HUDEP-2 (cell line): ENCODE data around the gene TBC1D20.

ENCODE experiments used
- DNase-seq, 76 experiments: peaks; one replicate each; lab custom pipeline; 2025; ENCODE audit not compliant: unreplicated experiment in 76 of 76; lab: John Stamatoyannopoulos, UW

TBC1D20 gene

DNA sequence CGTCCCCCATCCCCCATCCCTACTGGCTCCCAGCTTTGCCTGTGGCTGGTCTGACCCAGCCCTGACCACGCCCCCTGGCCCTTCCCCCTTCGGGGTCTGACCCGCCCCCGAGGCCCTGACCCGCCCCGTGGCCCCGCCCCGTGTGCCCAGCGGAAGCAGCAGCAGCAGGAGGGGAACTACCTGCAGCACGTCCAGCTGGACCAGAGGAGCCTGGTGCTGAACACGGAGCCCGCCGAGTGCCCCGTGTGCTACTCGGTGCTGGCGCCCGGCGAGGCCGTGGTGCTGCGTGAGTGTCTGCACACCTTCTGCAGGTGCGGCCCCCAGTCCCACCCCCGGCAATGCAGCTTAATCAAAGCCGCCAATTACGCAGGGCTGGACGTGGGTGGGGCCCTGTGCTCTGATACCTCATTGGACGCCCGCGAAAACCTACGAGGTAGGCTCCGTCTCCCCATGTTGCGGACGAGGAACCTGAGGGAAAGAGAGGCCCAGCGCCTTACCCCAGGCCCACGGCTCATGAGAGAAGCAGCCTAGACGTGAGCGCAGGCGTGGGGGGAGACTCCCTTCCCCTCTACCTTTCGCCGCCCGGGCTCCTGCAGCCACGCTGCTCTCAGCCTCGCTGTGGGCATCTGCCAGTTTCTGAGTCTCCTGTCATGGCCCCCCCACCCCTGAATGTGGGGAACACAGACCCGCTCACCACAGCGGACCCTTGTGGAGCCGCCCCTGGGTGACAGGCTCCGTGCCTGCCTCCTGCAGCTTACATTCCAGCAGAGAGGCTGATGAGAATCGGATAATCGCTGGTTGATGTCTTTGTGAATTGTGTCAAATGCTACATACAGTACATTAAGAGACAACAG is 41.4 kb downstream of the TBC1D20 start:
- peak in 30 of 76 experiments; percentile 7 to 48 (median 26) for DNase-seq

DNA sequence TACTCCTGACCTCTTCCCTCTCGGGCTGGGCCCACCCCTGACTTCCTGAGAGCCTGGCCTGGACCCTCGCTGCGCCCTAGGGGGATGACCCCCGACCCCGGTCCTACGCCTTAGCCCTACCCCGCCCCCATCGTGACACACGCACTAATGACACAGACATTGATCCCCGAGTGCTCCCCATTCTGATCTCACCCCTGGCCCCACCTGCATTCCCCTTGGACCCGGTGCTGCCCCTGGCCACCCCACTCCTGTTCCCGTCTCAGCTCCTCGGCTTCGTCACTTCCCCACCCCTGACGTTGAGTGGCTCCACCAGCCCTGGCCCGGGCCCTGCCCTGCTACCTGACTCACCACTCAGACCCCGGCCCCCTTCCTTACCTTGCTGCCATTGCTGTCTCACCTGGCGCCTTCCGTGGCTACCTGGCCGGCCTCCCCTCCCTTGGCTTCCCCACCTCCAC is 42.1 kb downstream of the TBC1D20 start:
- DNase-seq: no peak

DNA sequence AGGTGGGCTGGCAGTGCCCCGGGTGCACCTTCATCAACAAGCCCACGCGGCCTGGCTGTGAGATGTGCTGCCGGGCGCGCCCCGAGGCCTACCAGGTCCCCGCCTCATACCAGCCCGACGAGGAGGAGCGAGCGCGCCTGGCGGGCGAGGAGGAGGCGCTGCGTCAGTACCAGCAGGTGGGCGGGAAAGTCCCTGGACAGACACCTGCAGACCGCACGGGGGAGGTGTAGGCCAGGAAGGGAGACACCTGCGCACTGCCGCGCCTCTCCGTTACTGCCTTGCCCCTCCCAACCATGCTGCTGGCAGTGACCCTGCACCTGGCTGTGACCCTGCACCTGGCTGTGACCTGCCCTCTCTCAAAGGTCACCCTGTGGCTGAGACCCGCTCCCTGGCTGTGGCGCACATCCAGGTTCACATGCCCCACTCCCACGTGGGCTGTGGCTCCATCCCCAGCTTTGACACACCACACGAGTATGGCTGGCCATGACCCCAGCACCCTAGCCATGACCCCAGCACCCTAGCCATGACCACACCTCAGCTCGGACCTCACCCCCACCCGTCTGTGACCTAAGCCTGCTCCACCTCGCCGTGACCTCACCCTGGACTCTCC is 42.7 kb downstream of the TBC1D20 start:
- no peak for DNase-seq

DNA sequence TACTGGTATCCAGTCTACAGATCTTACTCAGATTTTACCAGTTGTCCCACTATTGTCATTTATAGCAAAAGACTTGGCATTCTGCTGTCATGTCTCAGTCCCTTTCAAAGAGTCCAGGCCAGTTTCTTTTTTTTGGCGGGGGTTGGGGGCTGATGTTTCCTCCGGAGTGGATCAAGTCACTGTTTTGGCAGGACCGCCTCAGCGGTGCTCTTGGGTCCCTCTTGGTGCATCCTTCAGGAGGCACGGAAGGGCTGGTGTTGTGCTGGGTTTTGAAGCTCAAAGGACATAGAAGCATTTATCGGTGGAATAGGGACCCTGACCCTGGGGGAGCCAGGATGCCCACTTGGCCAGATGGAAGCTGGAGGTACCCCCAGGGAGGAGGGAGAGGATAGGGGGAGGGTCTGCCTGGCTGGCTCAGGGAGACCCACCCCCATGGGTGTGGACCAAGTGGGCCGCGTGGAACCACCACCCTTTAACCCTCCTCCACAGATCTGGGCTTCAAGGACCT is 43.4 kb downstream of the TBC1D20 start:
- no peak for DNase-seq

DNA sequence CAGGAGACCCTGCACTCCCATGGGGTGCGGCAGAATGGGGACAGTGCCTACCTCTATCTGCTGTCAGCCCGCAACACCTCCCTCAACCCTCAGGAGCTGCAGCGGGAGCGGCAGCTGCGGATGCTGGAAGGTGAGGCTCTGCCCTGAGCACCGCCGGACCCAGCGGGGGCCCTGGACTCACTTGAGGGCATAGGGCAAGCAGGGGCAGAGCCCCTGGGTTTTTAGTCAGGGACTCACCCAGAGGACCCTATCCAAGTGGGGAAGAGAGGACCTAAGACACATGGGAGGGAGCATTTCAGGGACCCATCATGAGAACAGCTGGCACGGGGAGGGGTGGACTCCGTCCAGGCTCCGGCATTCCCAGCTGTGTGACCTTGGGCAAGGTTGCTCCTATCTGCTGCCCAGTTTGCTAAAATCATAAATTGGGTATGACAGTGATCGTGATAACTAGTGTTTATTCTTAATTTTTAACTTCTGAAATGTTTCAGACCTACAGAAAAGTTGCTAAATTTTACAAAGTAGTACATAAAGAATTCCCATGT is 44.5 kb downstream of the TBC1D20 start:
- DNase-seq: no peak

DNA sequence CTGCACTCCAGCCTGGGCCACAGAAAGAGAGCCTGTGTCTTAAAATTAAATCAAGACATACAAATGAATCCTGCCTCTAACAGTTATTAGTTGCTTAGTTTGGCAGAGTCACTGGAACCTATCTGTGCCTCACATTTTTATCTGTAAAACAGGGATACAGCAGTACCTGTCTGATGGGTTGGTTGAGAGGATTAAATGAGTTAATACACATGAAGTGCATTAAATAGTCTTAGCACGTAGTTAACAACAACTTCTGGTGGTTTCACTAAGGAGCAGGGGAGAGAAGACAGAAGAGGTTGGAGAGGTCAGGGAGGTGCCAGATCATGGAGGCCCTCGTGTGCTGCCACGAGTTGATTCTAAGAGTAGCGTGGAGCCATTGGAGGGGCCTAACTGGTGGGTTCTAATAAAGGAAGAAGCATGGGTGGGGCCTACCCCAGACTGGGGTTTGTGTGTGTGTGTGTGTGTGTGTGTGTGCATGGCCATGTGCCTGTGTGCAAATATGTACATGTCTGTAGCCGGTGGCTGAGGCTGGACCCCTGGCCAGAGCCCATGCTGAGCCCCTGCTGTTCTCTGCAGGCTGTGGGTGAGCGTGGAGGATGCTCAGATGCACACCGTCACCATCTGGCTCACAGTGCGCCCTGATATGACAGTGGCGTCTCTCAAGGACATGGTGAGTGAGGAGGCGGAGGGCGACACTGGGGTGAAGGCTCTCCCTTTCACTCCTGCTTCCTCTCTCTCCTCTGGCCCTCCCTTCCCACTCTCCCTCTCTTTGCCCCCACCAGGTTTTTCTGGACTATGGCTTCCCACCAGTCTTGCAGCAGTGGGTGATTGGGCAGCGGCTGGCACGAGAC is 45.2 kb downstream of the TBC1D20 start:
- no peak for DNase-seq

DNA sequence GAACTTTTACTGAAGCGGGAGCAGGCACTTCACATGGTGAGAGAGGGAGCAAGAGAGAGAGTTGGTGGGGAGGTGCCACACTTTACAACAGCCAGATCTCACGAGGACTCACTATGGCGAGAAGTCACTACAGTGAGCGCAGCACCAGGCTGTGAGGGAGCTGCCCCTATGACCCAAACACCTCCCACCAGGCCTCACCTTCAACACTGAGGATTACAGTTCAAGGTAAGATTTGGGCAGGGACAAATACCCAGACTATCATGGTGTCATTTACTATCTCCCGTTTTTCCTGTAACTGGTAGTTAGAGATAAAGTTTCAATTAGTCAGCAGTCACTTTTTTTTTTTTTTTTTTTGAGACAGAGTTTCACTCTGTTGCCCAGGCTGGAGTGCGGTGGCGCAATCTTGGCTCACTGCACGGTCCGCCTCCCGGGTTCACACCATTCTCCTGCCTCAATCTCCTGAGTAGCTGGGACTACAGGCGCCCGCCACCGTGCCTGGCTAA is 46.5 kb downstream of the TBC1D20 start:
- peak in 10 of 76 experiments; percentile 7 to 47 (median 14) for DNase-seq

DNA sequence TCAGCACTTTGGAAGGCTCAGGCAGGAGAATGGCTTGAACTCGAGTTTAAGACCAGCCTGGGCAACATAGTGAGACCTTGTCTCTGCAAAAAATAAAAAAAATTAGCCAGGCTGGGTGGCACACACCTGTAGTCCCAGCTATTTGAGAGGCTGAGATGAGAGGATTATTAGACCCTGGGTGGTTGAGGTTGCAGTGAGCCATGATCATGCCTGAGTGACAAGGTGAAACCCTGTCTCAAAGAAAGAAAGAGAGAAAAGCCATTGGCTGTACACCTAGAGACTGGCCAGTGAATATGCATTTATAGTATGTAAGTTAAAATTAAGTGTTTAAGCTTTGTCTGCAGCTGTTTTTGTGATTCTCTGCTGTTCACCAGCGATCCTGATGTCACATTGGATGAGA is 48.2 kb downstream of the TBC1D20 start:
- no peak for DNase-seq

DNA sequence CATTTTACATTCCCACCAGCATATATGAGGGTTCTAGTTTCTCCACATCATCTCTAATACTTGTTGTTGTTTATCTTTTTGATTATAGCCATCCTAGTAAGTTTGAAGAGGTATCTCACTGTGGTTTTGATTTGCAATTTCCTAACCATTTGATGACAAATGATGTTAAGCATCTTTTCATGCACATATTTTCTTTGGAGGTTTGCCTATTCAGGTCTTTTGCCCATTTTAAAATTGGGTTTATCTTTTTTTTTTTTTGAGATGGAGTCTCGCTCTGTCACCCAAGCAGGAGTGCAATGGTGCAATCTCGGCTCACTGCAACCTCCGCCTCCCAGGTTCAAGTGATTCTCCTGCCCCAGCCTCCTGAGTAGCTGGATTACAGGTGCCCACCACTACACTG is 50.3 kb downstream of the TBC1D20 start:
- DNase-seq: no peak

DNA sequence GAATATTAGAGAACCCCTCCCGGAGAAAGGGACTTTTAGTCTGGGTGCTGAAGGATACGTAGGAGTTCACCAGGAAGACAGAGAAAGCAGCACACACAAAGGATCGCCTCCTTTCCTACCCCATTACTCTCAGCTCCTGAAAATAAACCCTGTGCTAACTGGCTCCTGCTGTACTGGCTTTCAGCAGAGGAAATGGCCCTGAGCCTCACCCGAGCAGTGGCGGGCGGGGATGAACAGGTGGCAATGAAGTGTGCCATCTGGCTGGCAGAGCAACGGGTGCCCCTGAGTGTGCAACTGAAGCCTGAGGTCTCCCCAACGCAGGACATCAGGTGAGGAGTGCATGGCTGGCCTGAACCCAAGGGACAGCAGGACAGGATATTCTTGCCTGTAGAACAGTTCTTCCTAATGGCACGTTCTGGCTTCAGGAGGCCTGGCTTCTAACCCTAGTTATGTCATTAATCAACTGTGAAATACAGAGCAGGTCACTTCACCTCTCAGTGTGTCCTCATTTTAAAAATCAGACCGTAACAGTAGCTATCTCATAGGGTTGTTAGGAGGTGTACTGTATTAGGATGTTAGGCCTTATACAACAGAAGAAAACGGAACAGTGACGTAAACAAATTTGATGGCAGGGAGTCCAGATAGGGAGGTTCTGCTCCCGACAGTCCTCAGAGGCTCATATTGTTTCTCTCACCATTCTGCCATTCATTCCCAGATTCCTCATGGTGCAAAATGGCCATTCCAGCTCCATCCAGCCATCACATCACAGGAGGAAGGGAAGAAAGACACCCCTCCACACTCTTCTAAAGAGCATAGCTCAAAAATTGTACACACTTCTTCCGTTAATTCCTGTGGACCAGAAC is 52.4 kb downstream of the TBC1D20 start:
- peak in 5 of 76 experiments; percentile 7 to 20 (median 13) for DNase-seq

DNA sequence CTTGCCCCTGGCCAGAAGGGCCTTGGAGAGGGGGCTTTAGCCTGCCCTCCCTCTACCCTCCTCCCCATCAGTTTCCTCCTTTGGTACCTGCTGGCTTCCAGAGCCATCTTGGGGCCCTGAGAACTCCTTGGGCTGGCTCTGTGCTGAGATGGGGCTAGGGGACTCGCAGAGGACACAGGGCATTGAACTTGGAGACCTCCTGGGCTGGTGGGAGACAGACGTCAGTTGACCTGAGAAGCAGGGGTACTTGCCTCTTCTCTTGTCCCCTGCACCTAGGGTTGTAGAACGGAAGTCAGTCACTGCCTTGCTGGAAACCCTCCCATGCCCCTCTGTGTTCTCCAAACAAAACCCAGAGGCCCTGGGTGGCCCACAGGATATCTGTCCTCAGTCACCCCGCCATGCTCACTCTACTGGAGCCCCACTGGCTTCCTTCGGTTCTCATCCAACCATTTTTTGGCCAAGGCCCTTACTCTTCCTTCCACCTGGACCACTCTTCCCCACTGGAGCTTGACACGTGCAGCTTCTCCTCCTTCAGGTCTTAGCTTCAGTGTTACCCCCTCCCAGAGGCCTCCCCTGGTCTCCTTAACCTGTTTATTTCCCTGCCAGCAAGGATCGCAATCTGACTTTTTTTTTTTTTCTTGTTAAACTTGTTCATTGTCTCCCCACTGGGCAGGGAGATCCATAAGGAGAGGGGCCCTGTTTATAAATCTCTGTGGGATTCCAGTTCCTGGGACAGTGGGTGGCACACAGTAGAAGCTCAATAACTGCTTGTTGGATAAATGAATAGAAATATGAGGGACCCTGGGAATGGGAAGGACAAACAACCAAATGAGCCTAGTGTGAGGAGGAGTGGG is 53.3 kb downstream of the TBC1D20 start:
- DNase-seq: peak in 3 of 76 experiments; percentile 7 to 45 (median 8)

DNA sequence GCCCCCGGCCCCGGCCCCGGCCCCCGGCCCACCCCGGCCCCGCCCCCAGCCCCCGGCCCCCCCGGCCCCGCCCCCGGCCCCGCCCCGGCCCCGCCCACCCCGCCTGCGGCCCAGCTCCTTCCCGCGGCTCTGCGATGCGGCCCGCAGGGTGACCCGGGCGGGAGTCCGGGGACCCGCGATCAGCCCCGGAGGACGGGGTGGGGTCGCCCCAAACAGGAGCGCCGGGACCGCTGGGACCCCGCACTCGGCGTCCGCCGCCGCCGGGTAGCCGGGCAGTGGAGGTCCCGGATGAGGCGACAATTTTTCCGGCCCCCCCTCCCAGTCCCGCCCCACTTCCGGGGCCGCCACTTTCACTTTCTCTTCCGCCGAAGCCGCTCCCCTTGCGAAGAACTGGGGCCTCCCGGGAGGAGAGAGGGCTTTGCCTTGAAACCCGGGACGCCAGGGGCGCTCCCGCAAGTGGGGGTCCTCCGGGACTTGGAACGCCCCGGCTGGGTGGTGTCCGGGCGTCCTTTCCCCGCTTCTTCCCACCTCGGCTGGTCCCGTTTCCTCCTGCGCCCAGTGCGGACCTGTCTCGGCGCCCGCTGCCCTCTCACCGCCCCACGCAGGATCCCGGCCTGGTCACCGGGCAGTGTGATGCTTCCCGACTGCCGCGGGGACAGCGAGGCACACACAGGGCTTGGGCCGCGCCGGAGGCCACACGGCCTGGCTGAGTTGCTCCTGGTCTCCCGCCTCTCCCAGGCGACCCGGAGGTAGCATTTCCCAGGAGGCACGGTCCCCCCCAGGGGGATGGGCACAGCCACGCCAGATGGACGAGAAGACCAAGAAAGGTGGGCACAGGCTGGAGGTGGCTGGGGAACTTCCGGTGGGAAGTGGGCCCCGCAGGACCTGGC is 54.1 kb downstream of the TBC1D20 start, which contains the start of gene RBCK1:
TSS of gene RBCK1 (plus strand) at position 347 of the 890 bp plus-strand sequence. CDS start at position 806, 459 bp downstream.
- DNase-seq: peak in 71 of 76 experiments; percentile 5 to 84 (median 66)

DNA sequence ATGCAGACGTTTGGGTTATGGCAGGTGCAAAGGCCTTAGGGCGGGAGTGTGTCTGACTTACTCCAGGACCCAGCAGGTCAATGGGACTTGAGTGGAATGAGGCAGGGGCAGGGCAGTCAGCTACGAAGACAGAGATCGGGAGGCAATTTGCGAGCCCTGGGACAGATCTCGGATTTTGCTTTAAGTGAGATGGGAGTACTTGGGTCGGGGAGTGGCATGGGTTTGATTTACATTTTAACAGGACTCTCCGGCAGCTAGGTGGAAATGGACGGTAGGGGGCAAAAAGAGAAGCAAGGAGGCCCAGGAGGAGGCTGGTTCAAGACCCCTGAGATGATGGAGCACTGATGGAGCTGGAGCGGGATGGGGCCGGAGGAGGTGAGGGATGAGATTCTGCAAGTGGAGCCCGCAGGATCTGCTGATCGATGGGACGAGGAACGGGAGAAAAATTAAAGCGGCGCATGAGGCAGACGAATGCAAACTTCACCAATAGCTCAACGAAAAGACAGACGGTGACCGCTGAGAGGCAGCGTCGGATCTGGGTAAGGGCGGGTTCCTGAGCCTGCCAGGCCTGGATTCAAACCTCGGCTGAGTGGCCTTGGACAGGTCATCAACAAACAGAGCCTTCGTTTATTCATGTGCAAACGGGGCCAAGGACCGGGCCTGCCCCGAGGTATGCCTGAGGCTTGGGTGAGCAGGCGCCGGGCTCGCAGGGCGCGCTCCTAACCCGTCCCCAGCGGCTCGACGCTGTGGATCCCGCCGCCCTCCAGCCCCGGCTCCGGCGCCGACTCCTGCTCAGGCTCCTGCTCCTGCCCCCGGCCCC is 55.0 kb downstream of the TBC1D20 start:
- DNase-seq: peak in 71 of 76 experiments; percentile 17 to 88 (median 65)

DNA sequence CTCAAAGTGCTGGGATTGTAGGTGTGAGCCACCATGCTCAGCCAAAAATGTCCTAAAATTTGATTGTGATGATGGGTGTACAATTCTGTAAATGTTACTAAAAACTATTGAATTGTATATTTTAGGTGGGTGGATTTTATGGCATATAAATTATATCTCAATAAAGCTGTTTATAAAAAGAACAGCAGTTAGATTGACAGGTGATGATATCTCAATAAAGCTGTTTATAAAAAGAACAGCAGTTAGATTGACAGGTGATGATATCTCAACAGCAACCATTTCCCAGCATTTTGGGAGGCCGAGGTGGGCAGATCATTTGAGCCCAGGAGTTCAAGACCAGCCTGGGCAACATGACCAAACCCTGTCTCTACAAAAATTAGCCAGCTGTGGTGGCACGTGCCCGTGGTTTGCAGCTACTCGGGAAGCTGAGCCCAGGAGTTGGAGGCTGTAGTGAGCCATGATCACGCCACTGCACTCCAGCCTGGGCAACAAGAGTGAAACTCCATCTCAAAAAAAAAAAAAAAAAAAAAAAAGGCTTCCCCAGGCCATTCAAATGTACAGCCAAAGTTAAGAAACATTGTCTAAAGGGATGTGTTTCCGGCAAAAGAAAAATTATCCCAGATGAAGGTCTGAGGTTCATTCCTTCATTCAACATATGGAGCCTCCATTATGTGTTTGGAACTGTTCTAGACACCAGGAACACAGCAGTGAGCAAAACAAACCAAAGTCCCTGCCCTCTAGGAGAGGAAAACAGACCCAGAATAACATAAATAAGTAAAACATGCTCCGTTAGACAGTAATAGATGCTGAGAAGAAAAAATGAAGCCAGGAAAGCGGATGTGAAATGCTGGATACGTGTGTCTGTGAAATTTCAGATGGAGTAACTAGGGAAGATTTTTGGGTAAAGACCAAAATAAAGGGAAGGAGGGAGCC is 55.9 kb downstream of the TBC1D20 start:
- DNase-seq: no peak

DNA sequence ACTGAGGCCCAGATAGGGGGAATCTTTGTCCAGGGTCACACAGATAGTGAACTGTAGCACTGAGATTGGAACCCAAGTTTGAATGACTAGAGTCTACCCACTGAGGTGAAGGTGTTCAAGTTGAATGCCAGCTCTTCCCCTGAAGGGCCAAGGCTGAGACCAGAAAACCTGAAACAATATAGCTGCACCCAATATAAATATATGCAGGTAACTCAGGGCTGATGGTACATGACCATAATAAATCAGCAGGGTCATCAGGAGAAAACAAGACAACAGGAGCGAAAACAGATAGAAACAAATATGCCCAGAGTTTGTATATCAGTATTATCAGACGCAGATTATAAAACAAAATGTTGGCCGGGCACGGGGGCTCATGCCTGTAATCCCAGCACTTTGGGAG is 58.2 kb downstream of the TBC1D20 start:
- no peak for DNase-seq

DNA sequence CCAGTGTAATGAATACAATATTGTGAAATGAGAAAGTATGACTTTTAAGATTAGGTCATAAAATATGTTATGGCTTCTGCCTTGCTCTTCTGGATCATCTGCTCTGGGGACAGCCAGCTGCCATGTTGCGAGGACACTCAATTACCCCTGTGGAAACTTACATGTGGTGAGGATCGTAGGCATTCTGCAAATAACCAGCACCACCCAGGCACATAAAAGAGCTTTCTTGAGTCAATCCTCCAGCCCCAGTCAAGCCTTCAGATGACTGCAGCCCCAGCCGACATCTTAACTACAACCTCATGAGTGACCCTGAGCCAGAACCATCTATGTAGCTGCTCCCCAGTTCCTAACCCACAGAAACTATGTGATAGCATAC is 58.8 kb downstream of the TBC1D20 start:
- no peak for DNase-seq
